ENCODE data around the gene GAL3ST2.
"Not testable (repeated sequence)": the region's sequence is repeated elsewhere in the genome, so short reads cannot be mapped to it uniquely, and the experiment has no call there.

The GAL3ST2 gene

DNA sequence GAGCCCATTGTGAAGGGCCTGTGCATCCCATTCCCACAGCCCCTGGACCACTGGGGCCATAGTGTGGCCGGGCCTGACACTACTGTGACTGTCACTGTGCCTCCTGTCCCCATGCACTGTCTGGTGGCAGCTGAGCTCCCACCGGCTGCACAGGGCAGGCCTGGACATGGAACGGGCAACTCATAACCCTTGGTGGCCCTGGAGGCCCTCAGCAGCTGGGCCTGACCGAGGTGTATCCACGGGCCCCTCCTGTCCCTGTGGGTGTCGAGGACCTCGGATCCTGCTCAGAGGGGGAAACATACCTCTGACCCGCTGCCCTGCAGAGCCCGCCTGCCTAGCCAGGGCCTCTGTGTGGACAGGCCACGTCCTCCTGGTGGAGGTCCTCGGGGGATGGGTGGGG, 7.8 kb upstream of the GAL3ST2 start:
- no peak for DNase-seq (ENCODE audit: low read depth in 3 of 3)

- DNase-seq (ENCODE audit: low read depth in 3 of 3): no peak
These were observed 6.8 kb upstream of the GAL3ST2 start for GRCh38 chr2:241769819-241770184.

GRCh38 chr2:241770185-241770935, 6.3 kb upstream of the GAL3ST2 start:
- DNase-seq (ENCODE audit: low read depth in 3 of 3): no peak

DNA sequence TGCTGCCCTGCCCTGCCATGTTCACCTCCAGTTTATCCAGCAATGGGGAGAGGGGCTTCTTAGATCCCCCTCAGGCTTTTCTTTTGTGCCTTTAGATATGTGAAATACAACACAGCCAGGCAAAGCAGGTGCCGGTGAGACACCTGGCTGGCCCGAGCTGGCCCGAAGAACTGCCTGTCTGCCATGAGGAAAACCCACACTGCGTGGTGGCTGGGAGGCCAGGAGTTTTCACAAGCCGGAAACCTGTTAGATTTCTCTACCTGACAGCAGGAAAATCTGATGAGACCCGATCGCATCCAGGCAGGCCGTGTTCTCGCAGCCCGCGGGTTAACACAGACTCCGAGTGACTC, 5.7 kb upstream of the GAL3ST2 start:
- DNase-seq (ENCODE audit: low read depth in 3 of 3): no peak

GRCh38 chr2:241771286-241772062, 5.1 kb upstream of the GAL3ST2 start:
- DNase-seq (ENCODE audit: low read depth in 3 of 3): no peak

GRCh38 chr2:241772063-241772499, 4.5 kb upstream of the GAL3ST2 start:
- no peak for DNase-seq (ENCODE audit: low read depth in 3 of 3)

- DNase-seq (ENCODE audit: low read depth in 3 of 3): no peak
These were observed 2.9 kb upstream of the GAL3ST2 start for GRCh38 chr2:241773511-241774418.

- no peak for DNase-seq (ENCODE audit: low read depth in 3 of 3)
These were observed 2.0 kb upstream of the GAL3ST2 start for GRCh38 chr2:241774419-241775222.

DNA sequence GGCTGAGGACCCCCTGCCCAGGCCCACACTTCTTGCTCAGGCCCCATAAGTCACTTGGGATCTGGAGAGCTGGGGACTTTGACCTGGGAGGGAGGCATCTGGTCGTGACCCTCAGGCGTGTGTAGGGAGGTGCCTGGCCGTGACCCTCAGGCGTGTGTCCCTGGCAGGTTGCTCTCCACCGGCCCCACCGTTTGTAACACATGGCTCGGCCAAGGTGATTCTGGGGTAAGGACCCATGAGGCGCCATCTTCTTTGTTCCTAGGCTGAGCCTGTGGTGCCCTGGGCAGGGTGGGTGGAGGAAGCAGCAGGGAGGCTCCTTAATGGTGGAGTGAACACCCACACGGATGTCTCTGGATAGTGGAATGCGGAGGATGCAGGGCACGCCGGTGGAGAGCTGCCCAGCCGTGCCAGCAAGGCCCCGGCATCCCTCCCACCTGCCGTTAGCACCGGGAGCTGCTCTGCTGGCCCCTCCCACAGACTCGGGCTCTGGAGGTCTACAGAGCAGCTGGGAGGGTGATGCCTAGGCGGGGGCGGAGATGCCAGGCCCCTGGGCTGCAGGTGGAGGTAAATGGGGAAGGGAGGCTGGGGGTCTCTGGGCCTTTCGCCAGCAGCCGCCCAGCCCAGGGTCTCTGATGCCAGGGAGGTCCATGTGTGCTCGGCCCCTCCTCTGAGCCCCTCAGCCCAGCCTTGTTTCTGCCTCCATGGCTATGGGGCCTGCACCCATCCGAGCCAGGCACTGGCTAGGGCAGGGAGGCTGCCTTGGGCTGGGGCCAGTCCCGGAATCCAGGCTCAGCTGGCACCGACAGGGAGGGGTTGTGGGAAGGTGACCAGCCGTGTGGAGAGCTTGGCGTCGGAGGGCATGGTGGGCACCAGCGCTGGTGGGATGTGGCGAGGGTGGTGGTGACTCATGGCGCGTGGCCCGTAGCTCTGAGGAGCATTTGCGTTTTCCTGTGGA, 1.1 kb upstream of the GAL3ST2 start:
- no peak for DNase-seq (ENCODE audit: low read depth in 3 of 3)

DNA sequence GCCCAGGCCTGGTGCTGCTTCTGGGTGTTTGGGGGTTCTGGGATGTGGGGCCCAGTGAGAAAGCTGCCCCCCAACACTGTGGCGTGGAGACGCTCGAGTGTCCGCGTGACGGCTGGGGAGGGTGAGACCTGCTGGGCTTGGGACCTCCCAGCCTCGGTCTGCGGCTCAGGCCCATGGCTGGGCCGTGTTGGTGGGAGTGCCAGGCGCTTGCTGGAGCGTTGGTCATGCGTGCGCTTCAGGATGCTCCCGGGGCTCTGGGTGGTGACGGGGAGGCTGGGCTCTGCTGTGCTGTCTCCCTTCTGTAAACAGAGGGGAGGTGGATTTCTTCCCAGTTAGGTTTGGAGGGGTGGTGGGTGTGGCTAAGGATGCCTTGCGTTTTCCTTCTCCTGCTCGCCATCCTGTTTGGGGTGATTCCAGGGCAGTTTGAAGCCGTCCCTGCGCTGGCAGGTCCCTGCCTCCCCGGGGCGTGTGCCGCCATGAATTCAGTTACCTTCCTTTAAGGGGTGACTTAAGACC, 606 bp downstream of the GAL3ST2 start:
- DNase-seq (ENCODE audit: low read depth in 3 of 3): no peak

DNA sequence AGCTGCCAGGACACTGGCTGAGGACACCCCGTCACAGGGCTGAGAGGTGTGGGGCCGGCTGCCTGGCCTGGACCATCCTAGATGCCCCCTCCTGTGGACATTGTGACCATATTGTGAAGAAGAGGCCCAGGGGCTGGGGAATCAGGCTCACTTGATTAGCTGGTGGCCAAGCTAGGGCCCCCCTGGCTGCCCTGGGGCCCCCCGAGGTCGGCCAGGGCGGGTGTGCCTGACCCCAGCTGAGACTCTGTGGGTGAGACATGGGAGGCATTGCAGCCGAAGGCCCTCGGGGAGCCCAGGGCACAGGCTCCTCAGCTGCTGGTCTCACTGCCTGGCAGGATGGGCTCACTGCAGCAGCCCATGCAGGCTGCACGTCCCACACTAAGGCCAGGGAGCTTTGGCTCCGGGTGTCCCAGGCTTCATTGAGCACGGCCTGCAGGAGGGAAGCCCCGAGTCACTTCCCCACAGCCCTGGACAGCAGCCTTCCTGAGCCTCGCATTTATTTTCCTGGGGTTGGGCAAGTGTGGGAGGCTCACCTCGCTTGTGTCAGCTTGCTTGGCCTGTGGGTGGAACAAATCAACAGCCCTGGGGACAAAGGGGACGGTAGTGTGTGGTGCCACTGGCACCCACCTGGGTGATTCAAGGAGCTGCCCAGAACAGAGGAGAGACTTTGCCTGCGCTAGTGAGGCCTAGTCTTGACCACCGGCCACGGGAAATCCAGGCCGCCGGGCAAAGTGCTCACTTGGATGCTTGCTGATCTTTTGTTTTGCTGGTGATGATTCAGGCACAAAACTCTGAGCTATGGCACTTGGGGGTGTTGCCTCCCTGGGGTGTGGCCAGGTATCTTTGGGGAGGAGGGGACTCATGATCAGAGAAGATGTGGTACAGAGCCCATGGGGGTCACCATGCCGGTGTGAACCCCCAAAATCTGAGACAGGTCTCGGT, 1.3 kb downstream of the GAL3ST2 start:
- no peak for DNase-seq (ENCODE audit: low read depth in 3 of 3)

DNA sequence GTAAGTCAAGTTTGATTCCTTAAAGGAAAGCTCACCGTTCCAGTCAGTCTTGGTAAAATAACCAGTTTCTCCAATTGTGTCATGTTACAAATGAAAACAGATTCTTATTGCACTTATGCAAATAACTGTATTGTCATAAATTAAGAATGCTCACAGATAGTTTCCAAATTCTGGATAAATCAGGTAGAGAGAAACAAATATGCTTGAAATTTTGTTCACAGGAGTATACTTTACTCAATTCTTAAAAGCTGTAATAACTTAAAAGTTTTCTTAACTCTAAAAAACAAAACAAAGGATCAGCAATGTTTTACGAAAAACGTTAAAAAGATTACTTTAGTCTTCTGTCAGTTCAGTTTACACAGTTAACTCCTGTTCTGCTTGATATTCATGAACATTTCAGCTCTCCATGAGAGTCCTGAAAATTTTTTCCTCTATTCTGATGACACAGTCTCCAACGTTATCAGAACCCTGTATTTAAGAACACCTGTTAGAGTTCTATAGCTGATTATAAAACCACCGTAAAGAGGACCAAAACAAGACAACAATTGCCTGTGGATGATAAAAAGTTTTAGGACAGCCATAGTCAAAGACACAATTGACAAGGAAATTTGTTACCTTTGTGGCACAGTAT, 4.4 kb downstream of the GAL3ST2 start:
- no peak for DNase-seq (ENCODE audit: low read depth in 3 of 3)

- not testable (repeated sequence) for DNase-seq (ENCODE audit: low read depth in 3 of 3)
These were observed 5.4 kb downstream of the GAL3ST2 start for GRCh38 chr2:241782053-241782452.

- DNase-seq (ENCODE audit: low read depth in 3 of 3): no peak
These were observed 11.5 kb downstream of the GAL3ST2 start for GRCh38 chr2:241788135-241788534.

DNA sequence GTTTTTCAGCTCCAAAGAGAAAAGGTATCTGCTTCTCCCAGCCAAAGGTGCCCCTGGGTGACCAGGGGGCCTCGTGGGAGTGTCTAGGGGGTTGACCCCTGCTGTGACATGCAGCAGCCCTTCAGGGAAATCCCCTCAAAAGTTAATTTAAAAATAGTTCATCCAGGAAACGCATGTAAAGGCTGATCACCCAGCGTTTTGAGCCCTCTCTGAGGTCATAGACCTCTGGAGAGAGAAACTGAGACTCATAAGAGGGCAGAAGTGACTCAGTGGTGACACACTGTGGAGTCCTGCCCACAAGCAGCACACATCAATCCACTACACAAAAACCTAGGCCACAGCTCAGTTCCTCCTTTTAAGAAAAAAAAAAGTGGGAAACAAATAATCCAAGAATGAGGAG, 11.9 kb downstream of the GAL3ST2 start:
- DNase-seq (ENCODE audit: low read depth in 3 of 3): no peak

GRCh38 chr2:241791385-241791784, 14.8 kb downstream of the GAL3ST2 start:
- not testable (repeated sequence) for DNase-seq (ENCODE audit: low read depth in 3 of 3)

- no peak for DNase-seq (ENCODE audit: low read depth in 3 of 3)
These were observed 16.8 kb downstream of the GAL3ST2 start for GRCh38 chr2:241793385-241793784.

DNA sequence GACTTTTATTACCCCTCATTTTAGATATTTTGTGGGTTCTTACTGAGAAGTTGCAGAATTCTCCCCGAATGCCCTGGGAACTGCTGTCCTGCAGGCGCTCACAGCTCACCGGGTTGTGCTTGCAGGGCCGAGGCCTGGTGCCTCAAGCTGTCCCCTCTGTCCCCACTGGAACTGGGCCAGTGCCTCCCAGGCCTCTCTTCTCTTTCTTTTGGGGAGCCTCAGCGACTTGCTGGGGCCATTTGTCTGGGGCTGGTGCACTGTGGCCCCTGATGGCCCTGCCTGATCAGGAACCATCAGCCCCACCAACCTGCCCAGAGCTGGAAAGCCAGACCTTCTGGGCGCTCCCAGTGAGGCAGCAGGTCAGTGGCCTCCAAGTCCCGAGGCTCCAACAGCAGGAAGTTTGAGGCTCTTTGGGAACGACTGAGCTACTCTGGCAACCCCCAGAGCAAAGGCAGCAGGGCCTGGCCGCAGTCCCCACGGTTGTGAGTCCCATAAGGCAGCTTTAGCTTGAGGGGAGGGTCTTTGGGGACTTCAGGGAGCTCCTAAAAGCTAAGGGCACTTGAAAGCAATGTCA, 17.7 kb downstream of the GAL3ST2 start:
- DNase-seq (ENCODE audit: low read depth in 3 of 3): no peak

All from stimulated activated CD4-positive, alpha-beta T cell treated with anti-CD3 and anti-CD28 coated beads, TNF-alpha, amount 100 ng/mL, for 4 hours (primary cell).